AG09319 (cell line): ENCODE data around the gene CDKN1C.

ENCODE experiments used
- DNase-seq: peaks from one replicate; pipeline ENCODE4 v3.0.0-alpha.2; 2010; ENCODE audit warnings: low read depth; ENCODE audit errors: extremely low read depth
- TF ChIP-seq, protein P1 (sequence below): IDR thresholded peaks from 2 replicates; pipeline ENCODE4 v1.5.1; 2011; ENCODE audit warnings: low read depth, mild to moderate bottlenecking, inconsistent platforms, low read length, moderate library complexity

The CDKN1C gene

DNA sequence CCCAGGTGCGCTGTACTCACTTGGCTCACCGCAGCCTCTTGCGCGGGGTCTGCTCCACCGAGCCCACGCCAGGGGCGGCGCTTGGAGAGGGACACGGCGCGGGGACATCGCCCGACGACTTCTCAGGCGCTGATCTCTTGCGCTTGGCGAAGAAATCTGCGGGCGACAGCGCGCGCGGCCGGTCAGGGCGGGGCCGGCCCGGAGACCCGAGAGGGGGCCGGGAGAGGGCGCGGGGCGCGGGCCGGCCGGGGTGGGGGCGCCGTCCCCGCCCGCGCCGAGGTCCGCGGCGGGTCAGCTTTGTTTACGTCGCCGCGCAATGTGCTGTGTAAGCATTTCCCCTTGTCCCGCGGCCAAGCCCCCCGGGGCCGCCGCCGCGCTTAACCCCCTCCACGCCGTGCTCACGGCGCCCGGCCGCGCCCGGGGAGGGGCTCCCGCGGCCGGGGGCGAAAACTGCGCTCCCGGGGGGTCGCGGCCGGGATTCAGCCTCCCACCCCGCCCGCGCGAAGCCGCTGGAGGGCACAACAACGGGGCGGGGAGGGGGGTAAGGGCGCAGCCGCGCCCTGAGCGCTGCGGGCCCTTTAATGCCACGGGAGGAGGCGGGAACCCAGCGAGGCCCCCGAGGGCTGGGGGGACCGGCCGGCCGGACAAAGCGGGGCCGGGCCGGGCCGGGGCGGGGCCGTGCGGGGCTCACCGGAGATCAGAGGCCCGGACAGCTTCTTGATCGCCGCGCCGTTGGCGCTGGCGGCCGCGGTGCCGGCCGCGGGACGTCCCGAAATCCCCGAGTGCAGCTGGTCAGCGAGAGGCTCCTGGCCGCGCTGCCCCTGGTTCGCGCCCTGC is 1.4 kb downstream of the CDKN1C start:
- no peak for DNase-seq
- TF ChIP-seq, protein P1, sequence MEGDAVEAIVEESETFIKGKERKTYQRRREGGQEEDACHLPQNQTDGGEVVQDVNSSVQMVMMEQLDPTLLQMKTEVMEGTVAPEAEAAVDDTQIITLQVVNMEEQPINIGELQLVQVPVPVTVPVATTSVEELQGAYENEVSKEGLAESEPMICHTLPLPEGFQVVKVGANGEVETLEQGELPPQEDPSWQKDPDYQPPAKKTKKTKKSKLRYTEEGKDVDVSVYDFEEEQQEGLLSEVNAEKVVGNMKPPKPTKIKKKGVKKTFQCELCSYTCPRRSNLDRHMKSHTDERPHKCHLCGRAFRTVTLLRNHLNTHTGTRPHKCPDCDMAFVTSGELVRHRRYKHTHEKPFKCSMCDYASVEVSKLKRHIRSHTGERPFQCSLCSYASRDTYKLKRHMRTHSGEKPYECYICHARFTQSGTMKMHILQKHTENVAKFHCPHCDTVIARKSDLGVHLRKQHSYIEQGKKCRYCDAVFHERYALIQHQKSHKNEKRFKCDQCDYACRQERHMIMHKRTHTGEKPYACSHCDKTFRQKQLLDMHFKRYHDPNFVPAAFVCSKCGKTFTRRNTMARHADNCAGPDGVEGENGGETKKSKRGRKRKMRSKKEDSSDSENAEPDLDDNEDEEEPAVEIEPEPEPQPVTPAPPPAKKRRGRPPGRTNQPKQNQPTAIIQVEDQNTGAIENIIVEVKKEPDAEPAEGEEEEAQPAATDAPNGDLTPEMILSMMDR: no peak

DNA sequence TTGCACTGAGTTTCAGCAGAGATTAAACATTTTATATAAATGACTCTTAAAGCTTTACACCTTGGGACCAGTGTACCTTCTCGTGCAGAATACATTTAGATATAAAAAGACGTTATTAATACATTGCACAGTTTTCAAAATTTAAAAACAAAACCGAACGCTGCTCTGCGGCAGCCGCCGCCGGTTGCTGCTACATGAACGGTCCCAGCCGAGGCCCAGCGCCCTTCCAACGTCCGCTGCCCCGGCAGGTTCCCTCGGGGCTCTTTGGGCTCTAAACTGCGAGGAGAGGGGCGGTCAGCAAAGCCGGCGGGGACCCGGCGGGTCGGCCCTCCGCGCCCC is 2.0 kb downstream of the CDKN1C start:
- TF ChIP-seq, protein P1: no peak
- no peak for DNase-seq

DNA sequence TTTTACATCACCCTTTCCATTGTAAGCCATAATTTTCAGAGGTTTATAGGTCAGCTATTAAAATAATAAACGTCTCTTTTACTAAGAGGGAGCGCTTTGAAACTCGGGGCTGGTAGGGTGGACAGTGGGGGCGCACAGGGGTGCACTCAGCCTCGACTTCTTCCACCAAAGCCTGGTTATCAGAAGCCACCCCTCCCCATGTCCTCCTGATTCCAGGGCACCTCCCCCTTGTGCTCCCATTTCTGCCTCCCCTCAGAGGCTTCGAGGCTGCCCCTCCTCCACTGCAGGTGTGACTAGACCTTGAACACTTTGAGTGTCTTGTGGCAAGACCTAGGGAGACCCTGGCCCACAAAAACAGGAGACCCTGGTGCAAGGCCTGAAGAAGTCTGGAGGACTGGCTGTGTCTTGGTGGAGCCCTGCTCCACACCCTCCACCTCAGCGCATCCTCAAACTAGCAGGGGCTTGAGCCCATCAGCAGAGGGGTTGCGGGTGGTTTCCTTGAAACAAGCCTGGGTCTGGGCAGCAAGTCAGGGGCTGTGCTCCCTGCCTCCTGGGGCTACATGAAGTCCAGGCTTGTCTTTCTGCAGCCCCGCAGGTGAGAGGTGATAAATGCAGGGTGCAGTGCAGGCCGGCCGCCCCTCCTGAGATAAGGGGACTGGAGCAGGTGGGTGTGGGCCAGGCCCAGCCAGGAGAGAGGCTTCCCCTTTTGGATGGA is 3.0 kb downstream of the CDKN1C start:
- no peak for DNase-seq
- TF ChIP-seq, protein P1: no peak

DNA sequence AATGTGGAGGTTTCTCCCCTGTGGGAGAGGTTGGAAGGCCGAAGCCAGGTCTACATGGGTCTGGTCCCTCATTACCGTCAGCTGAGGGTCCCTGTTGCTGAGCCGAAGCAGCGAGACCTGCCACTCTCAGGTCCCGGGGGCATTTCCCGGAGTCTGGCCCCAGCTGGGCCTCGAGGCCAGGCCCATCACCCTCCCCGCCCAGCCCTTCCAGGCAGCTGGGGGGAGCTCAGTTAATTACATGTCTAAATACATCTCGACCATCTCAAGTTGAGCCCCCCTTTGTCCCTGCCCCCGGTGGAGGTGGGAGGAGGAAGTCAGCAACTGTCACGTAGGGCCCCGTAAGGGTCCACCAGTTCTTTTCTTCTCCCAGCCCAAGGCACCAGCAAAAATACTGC is 3.6 kb downstream of the CDKN1C start:
- TF ChIP-seq, protein P1: no peak
- no peak for DNase-seq

DNA sequence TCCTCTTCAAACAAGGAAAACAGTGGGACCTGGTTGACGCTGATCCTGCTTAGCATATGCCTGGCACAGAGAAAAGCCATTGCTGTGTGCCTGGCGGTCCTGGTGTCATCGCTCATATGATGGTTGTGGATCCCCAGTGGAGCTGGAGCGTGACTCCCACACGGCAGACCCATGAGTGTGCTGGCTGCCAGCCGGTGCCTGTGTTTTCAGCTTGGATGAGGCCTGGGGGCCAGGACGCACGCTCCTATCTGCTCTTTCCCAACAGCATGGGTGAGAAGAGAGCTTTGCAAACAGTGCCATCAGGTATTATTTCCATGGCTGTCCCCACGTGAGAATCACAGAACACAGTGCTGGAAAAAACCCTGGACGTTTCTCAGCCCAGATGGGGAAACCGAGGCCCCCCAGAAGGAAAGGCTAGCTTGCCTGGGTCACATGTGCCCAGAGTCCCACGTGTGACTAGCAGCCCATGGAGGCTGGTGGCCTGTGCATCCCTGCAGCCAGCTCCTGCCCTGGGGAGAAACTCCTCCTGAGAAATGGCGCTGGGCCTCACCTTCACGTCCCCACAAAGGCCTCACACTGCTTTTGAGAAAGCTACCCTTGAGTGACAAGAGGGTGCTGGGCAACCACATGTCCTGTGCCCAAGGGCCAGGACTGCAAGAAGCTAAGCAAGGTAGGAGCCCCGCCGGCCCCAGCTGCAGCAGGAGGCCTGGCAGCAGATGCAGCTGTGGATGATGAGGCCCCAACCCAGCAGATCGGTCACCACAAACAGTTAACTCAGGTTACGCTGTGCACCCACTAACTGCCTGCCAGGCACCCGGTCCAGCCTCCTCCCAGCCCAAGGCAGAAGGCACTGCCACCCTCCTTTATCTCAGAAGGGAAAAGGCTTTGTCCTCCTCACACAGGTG is 4.2 kb downstream of the CDKN1C start:
- TF ChIP-seq, protein P1: no peak
- DNase-seq: no peak

DNA sequence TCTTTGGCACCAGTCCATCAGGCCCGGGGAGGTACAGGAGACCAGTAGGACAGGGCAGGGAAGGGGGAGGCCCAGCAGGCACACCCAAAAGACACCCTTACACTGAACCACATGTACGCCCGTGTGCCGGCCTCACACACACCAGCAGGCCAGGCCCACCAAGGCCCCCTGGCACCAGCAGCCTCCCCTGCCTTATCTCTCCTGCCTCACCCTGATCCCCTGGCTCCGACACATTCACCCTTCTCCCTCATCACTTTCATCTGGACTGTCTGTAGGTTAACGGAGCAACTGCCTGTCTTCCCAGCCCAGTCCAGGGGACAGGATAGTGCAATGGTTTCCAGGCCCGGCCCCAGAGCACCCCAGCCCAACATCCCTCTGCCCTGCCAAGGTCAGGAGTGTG is 4.9 kb downstream of the CDKN1C start:
- TF ChIP-seq, protein P1: no peak
- DNase-seq: no peak
